ENCODE data around the gene ADTRP. TPM values are rescaled to one million over a fixed set of nuclear protein-coding genes. Genes with fewer than 3 reads are reported as not detected.

The ADTRP gene, protein sequence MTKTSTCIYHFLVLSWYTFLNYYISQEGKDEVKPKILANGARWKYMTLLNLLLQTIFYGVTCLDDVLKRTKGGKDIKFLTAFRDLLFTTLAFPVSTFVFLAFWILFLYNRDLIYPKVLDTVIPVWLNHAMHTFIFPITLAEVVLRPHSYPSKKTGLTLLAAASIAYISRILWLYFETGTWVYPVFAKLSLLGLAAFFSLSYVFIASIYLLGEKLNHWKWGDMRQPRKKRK
- 1 to 10 TPM; 5.5 to 6.0 TPM for total RNA-seq

- H3K4me1 Mint-ChIP-seq = no peaks in the 10 kb centered on the region
- CTCF ChIA-PET = no interaction called here
- no peaks in the 10 kb centered on the region for H3K9me3 Mint-ChIP-seq
- no peak within 1 kb of the TSS for H3K27ac Mint-ChIP-seq
- POLR2A ChIA-PET = no interaction called here
- H3K36me3 Mint-ChIP-seq (ENCODE audit: low read depth) = peaks cover 4% of the 10 kb centered on the region
- DNase-seq = no peak
- peaks cover 10% of the 10 kb centered on the region for H3K27me3 Mint-ChIP-seq
- no peak within 1 kb of the TSS for H3K4me3 Mint-ChIP-seq
These were observed at the start of gene ADTRP for GRCh38 chr6:11778648-11779328. ADTRP (minus strand) TSS chr6:11778803; CDS start chr6:11778759, 44 bp downstream.

GRCh38 chr6:11826779-11827178, 48.2 kb upstream of the ADTRP start:
- no peak for DNase-seq
- peaks cover 2% of the 10 kb centered on the region for H3K4me1 Mint-ChIP-seq
- H3K27ac Mint-ChIP-seq = no peak overlapping the region
- H3K4me3 Mint-ChIP-seq = no peak overlapping the region
- ChIA-PET CTCF (no interaction called here), POLR2A (no interaction called here)
- no peaks in the 10 kb centered on the region for H3K27me3 Mint-ChIP-seq
- no peaks in the 10 kb centered on the region for H3K9me3 Mint-ChIP-seq
- no peaks in the 10 kb centered on the region for H3K36me3 Mint-ChIP-seq (ENCODE audit: low read depth)

GRCh38 chr6:11824986-11825385, 46.4 kb upstream of the ADTRP start:
- H3K36me3 Mint-ChIP-seq (ENCODE audit: low read depth) = no peaks in the 10 kb centered on the region

DNA sequence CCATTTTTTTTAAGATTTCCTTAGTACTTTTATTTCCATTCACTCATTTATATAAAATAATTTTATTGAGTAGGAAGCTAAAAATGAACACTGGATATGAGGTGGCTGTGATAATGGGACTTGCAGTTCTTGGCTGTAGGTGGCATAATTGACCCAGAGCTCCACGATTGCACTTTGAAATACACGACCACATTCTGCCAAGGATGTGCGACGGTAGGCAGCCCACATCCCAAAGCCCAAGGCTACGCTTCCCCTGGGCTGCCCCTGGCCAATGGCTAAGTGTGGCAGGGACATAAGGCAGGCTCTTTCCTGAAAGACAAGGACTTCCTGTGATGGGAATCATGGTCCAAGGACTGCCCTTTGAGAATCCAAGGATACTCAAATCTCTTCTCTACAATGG, 43.7 kb upstream of the ADTRP start:
- Mint-ChIP-seq H3K27me3 (no peaks in the 10 kb centered on the region), H3K4me1 (peaks cover 2% of the 10 kb centered on the region), H3K36me3 (ENCODE audit: low read depth) (no peaks in the 10 kb centered on the region), H3K4me3 (no peak overlapping the region), H3K9me3 (no peaks in the 10 kb centered on the region), H3K27ac (no peak overlapping the region)
- DNase-seq = no peak
- ChIA-PET CTCF (no interaction called here), POLR2A (no interaction called here)

More at GRCh38 chr6:11824986-11825385, 46.4 kb upstream of the ADTRP start:
- peaks cover 2% of the 10 kb centered on the region for H3K4me1 Mint-ChIP-seq
- ChIA-PET CTCF (no interaction called here), POLR2A (no interaction called here)
- H3K4me3 Mint-ChIP-seq = no peak overlapping the region
- no peaks in the 10 kb centered on the region for H3K9me3 Mint-ChIP-seq
- DNase-seq = no peak
- no peaks in the 10 kb centered on the region for H3K27me3 Mint-ChIP-seq
- no peak overlapping the region for H3K27ac Mint-ChIP-seq

- ChIA-PET CTCF (no interaction called here), POLR2A (no interaction called here)
- no peaks in the 10 kb centered on the region for H3K36me3 Mint-ChIP-seq (ENCODE audit: low read depth)
- no peak overlapping the region for H3K27ac Mint-ChIP-seq
- H3K9me3 Mint-ChIP-seq = no peaks in the 10 kb centered on the region
- DNase-seq = no peak
- H3K27me3 Mint-ChIP-seq = no peaks in the 10 kb centered on the region
- H3K4me3 Mint-ChIP-seq = no peak overlapping the region
- H3K4me1 Mint-ChIP-seq = peaks cover 2% of the 10 kb centered on the region
These were observed 43.2 kb upstream of the ADTRP start for GRCh38 chr6:11821781-11822180.

DNA sequence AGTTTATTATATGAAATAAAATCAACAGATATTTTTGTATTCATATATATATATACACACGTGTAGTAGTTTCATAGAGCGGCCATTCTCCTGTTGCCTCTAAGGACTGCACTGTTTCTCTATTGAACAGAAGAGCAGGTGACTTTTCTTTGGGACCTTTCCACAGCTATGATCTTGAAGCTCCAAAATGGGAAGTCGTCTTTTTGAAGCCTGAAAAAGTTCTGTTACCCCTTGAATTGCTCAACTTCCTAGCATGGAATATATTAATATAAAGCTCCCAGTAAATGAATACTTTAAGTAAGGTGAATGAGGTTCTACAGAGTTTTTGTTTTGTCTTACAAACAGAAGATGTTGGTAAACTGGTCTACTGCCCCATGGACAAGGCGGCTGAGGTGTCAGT, 42.2 kb upstream of the ADTRP start:
- ChIA-PET CTCF (no interaction called here), POLR2A (no interaction called here)
- no peaks in the 10 kb centered on the region for H3K36me3 Mint-ChIP-seq (ENCODE audit: low read depth)
- H3K4me3 Mint-ChIP-seq = no peak overlapping the region
- DNase-seq = no peak
- no peaks in the 10 kb centered on the region for H3K9me3 Mint-ChIP-seq
- peaks cover 2% of the 10 kb centered on the region for H3K4me1 Mint-ChIP-seq
- H3K27ac Mint-ChIP-seq = no peak overlapping the region
- H3K27me3 Mint-ChIP-seq = no peaks in the 10 kb centered on the region

GRCh38 chr6:11819486-11819885, 40.9 kb upstream of the ADTRP start:
- no peaks in the 10 kb centered on the region for H3K9me3 Mint-ChIP-seq
- ChIA-PET POLR2A (no interaction called here), CTCF (no interaction called here)

GRCh38 chr6:11815231-11815630, 36.6 kb upstream of the ADTRP start:
- ChIA-PET POLR2A (no interaction called here), CTCF (interaction anchor here (1.4 kb wide), 1 partner anchor 29 kb away, joined by 3 read pairs; no protein-coding TSS in a partner anchor)
- no peaks in the 10 kb centered on the region for H3K9me3 Mint-ChIP-seq
- no peaks in the 10 kb centered on the region for H3K4me1 Mint-ChIP-seq
- DNase-seq = no peak
- H3K27me3 Mint-ChIP-seq = peaks cover 1% of the 10 kb centered on the region
- no peaks in the 10 kb centered on the region for H3K36me3 Mint-ChIP-seq (ENCODE audit: low read depth)
- H3K4me3 Mint-ChIP-seq = no peak overlapping the region
- H3K27ac Mint-ChIP-seq = no peak overlapping the region

More at GRCh38 chr6:11819486-11819885, 40.9 kb upstream of the ADTRP start:
- Mint-ChIP-seq H3K36me3 (ENCODE audit: low read depth) (no peaks in the 10 kb centered on the region), H3K27ac (no peak overlapping the region), H3K4me3 (no peak overlapping the region), H3K27me3 (no peaks in the 10 kb centered on the region), H3K4me1 (no peaks in the 10 kb centered on the region)
- no peak for DNase-seq

- Mint-ChIP-seq H3K4me3 (no peak overlapping the region), H3K27ac (no peak overlapping the region)
- POLR2A ChIA-PET = no interaction called here
These were observed 36.2 kb upstream of the ADTRP start for GRCh38 chr6:11814819-11815218.

GRCh38 chr6:11814106-11814505, 35.5 kb upstream of the ADTRP start:
- POLR2A ChIA-PET = no interaction called here
- no peak overlapping the region for H3K4me3 Mint-ChIP-seq

More at GRCh38 chr6:11814819-11815218, 36.2 kb upstream of the ADTRP start:
- Mint-ChIP-seq H3K27me3 (peaks cover 1% of the 10 kb centered on the region), H3K9me3 (no peaks in the 10 kb centered on the region), H3K4me1 (no peaks in the 10 kb centered on the region), H3K36me3 (ENCODE audit: low read depth) (no peaks in the 10 kb centered on the region)
- DNase-seq = no peak
- CTCF ChIA-PET = interaction anchor here (1.4 kb wide), 1 partner anchor 29 kb away, joined by 3 read pairs; no protein-coding TSS in a partner anchor

GRCh38 chr6:11813606-11814005, 35.0 kb upstream of the ADTRP start:
- POLR2A ChIA-PET = no interaction called here
- H3K27ac Mint-ChIP-seq = no peak overlapping the region
- H3K4me1 Mint-ChIP-seq = no peaks in the 10 kb centered on the region
- H3K4me3 Mint-ChIP-seq = no peak overlapping the region
- DNase-seq = no peak
- peaks cover 1% of the 10 kb centered on the region for H3K27me3 Mint-ChIP-seq
- no peaks in the 10 kb centered on the region for H3K36me3 Mint-ChIP-seq (ENCODE audit: low read depth)
- H3K9me3 Mint-ChIP-seq = no peaks in the 10 kb centered on the region
- CTCF ChIA-PET = no interaction called here

More at GRCh38 chr6:11814106-11814505, 35.5 kb upstream of the ADTRP start:
- H3K27me3 Mint-ChIP-seq = peaks cover 1% of the 10 kb centered on the region
- CTCF ChIA-PET = no interaction called here
- H3K4me1 Mint-ChIP-seq = no peaks in the 10 kb centered on the region
- no peak for DNase-seq
- no peaks in the 10 kb centered on the region for H3K9me3 Mint-ChIP-seq
- no peaks in the 10 kb centered on the region for H3K36me3 Mint-ChIP-seq (ENCODE audit: low read depth)
- no peak overlapping the region for H3K27ac Mint-ChIP-seq

DNA sequence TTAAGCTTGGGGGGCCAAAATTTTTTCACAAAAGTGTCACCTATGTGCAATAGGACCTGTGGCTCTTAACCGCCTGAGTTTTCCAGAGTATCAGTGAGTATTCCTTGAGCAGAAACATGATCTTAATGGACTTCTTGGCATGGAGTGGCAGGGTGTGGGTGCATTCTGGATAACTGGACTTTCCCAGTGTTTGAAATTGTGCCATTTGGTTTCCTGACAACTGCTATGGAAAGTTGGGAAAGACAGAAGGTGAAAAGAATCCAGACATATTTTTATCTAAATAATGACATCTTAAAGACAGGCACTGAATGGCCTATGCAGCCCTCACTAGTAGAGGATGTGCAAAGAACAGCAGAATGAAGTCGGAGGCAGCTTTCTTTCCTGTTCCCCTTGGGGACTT, 34.3 kb upstream of the ADTRP start:
- Mint-ChIP-seq H3K27me3 (peaks cover 1% of the 10 kb centered on the region), H3K4me3 (no peak overlapping the region), H3K27ac (no peak overlapping the region), H3K9me3 (no peaks in the 10 kb centered on the region), H3K4me1 (no peaks in the 10 kb centered on the region), H3K36me3 (ENCODE audit: low read depth) (no peaks in the 10 kb centered on the region)
- ChIA-PET CTCF (no interaction called here), POLR2A (no interaction called here)
- no peak for DNase-seq

- no peak overlapping the region for H3K27ac Mint-ChIP-seq
- ChIA-PET POLR2A (no interaction called here), CTCF (no interaction called here)
- H3K4me1 Mint-ChIP-seq = no peaks in the 10 kb centered on the region
- no peak for DNase-seq
- H3K9me3 Mint-ChIP-seq = no peaks in the 10 kb centered on the region
- no peaks in the 10 kb centered on the region for H3K36me3 Mint-ChIP-seq (ENCODE audit: low read depth)
- H3K4me3 Mint-ChIP-seq = no peak overlapping the region
- H3K27me3 Mint-ChIP-seq = peaks cover 1% of the 10 kb centered on the region
These were observed 33.8 kb upstream of the ADTRP start for GRCh38 chr6:11812439-11812838.

DNA sequence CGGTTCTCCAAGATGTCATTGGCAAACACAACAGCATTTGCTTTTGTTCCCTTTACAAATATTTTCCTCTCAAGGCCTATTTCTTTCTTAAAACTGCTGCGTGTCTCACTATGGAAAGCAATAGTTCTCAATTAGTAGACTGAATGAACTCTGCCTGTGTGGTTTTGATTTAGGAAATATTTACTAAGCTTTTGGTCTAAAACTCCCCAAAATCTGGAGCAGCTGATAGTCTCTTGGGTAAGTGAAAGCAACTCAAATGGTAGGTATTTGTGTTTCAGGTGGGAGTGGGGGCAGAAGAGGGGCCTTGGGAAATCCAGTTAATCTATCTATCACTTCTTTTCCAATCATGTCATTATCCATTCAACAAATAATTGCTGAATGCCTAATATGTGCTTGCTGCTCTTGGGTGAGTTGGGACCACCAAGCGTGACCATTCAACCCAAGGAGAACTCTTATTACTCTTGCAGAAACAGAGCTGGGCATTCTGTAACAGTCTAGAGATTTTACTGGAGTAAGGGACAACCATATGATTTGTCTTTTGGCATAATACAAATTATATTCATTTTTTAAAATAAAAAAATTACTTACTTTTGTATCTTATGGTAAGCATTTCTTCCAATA, 33.2 kb upstream of the ADTRP start:
- H3K36me3 Mint-ChIP-seq (ENCODE audit: low read depth) = no peaks in the 10 kb centered on the region
- H3K27me3 Mint-ChIP-seq = peaks cover 1% of the 10 kb centered on the region
- POLR2A ChIA-PET = no interaction called here
- DNase-seq = no peak
- CTCF ChIA-PET = no interaction called here
- H3K27ac Mint-ChIP-seq = no peak overlapping the region
- no peaks in the 10 kb centered on the region for H3K9me3 Mint-ChIP-seq
- no peaks in the 10 kb centered on the region for H3K4me1 Mint-ChIP-seq
- H3K4me3 Mint-ChIP-seq = no peak overlapping the region

Measured in activated CD4-positive, alpha-beta memory T cell treated with anti-CD3 and anti-CD28 coated beads, Interleukin-2, amount 10 ng/mL, durations not matched to agents 7 days and 5 days (primary cell).